DND-41 (cell line): ENCODE measurements around the gene CASQ2.

Experiments used
- ATAC-seq: fragments of 200-7000 bp; cut with Tn5 transposase; 3 replicates; pipeline ENCODE4 v1.9.1; 2021; ENCODE audit warnings: low read depth; ENCODE audit not compliant: insufficient read depth
- DNase-seq: peaks from one replicate; pipeline ENCODE4 v3.0.0-alpha.2; 2020
- H2AFZ ChIP-seq: 2 replicates; pipeline ENCODE4 v1.6.0; 2012; ENCODE audit warnings: low read depth, low read length
- H3K27ac ChIP-seq: 2 replicates; pipeline ENCODE4 v1.5.1; 2012; ENCODE audit warnings: low read length, inconsistent platforms
- H3K27me3 ChIP-seq: fragments of 200-600 bp; sonication (generic); 2 replicates; pipeline ENCODE4 v1.6.0; 2012; ENCODE audit warnings: low read length, mild to moderate bottlenecking, inconsistent platforms; ENCODE audit not compliant: insufficient read depth, poor library complexity
- H3K36me3 ChIP-seq: 2 replicates; pipeline ENCODE4 v1.5.1; 2012; ENCODE audit warnings: low read length, inconsistent platforms; ENCODE audit not compliant: insufficient read depth
- H3K4me1 ChIP-seq: 2 replicates; pipeline ENCODE4 v1.5.1; 2012; ENCODE audit warnings: mild to moderate bottlenecking, low read length; ENCODE audit not compliant: insufficient read depth
- H3K4me2 ChIP-seq: 2 replicates; pipeline ENCODE4 v1.6.0; 2012; ENCODE audit warnings: mild to moderate bottlenecking, moderate library complexity, low read length, inconsistent platforms; ENCODE audit not compliant: insufficient read depth
- H3K4me3 ChIP-seq, 2 experiments: fragments of 200-600 bp in 1 of 2; shearing (Covaris generic) in 1 of 2; 2 replicates each; pipeline ENCODE4 v1.5.1; 2012 to 2016; ENCODE audit warnings: inconsistent platforms in 2 of 2, low read length in 2 of 2, mild to moderate bottlenecking in 2 of 2, low read depth in 1 of 2, moderate library complexity in 1 of 2
- H3K79me2 ChIP-seq: 2 replicates; pipeline ENCODE4 v1.6.0; 2012; ENCODE audit warnings: low read length, inconsistent platforms; ENCODE audit not compliant: insufficient read depth
- H3K9ac ChIP-seq: 2 replicates; pipeline ENCODE4 v1.6.0; 2012; ENCODE audit warnings: low read depth, mild to moderate bottlenecking, inconsistent platforms, low read length, moderate library complexity
- H3K9me3 ChIP-seq: 2 replicates; pipeline ENCODE4 v1.5.1; 2012; ENCODE audit warnings: low read length, moderate library complexity, mild to moderate bottlenecking, inconsistent platforms; ENCODE audit not compliant: insufficient read depth, severe bottlenecking
- H4K20me1 ChIP-seq: 2 replicates; pipeline ENCODE4 v1.6.0; 2012; ENCODE audit warnings: low read length; ENCODE audit not compliant: insufficient read depth
- EZH2 ChIP-seq: IDR thresholded peaks from 3 replicates; pipeline ENCODE4 v1.6.1; 2012; ENCODE audit warnings: borderline replicate concordance, low read depth, mild to moderate bottlenecking, moderate library complexity, low read length, inconsistent platforms; ENCODE audit not compliant: severe bottlenecking
- TF ChIP-seq, protein P1 (sequence below): IDR thresholded peaks from 2 replicates; pipeline ENCODE4 v1.5.1; 2012; ENCODE audit warnings: borderline replicate concordance, low read length, moderate library complexity, mild to moderate bottlenecking; ENCODE audit not compliant: poor library complexity, severe bottlenecking; ENCODE audit errors: extremely low read depth

Gene CASQ2

DNA sequence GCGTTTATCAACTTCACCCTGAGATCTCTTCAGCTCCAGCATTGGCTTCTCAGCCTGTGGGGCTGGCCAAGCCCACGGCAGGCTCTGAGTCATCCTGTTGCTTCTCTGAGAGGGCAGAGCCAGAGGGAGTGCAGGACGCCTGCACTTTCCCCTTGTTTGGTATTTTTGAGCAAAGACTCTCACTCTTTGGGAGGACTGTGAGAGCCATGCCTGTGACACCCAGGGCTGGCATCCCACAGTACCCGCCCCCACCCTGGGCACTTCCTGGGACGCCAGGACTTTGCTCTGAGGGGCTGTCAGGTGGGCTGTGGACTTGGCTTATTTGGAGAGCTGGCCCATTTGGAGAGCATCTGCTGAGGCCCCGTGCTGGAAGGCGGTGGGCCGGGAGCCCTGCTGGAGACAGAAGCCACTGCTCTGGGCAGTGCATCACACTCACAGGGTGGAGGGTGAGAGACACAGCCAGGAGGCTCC lies 89.3 kb downstream of the CASQ2 start:
- no peak overlapping the region for H3K4me3 ChIP-seq
- no peak for DNase-seq
- 0 out of 2 replicates have a peak, but pooled peaks cover 7% of the 10 kb centered on the region for H4K20me1 ChIP-seq
- H3K4me2 ChIP-seq: no peak overlapping the region
- no peak for TF ChIP-seq EZH2
- TF ChIP-seq, protein P1, sequence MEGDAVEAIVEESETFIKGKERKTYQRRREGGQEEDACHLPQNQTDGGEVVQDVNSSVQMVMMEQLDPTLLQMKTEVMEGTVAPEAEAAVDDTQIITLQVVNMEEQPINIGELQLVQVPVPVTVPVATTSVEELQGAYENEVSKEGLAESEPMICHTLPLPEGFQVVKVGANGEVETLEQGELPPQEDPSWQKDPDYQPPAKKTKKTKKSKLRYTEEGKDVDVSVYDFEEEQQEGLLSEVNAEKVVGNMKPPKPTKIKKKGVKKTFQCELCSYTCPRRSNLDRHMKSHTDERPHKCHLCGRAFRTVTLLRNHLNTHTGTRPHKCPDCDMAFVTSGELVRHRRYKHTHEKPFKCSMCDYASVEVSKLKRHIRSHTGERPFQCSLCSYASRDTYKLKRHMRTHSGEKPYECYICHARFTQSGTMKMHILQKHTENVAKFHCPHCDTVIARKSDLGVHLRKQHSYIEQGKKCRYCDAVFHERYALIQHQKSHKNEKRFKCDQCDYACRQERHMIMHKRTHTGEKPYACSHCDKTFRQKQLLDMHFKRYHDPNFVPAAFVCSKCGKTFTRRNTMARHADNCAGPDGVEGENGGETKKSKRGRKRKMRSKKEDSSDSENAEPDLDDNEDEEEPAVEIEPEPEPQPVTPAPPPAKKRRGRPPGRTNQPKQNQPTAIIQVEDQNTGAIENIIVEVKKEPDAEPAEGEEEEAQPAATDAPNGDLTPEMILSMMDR: no peak
- no peaks in the 10 kb centered on the region for H3K27me3 ChIP-seq
- no peaks in the 10 kb centered on the region for H3K9me3 ChIP-seq
- H3K36me3 ChIP-seq: peaks cover 30% of the 10 kb centered on the region
- no peak overlapping the region for H3K27ac ChIP-seq
- H3K9ac ChIP-seq: no peak overlapping the region
- no peak overlapping the region for H2AFZ ChIP-seq
- H3K79me2 ChIP-seq: peaks cover 17% of the 10 kb centered on the region
- no peaks in the 10 kb centered on the region for H3K4me1 ChIP-seq
- peak; percentile 31; the same call in 2 of the 3 replicates for ATAC-seq

DNA sequence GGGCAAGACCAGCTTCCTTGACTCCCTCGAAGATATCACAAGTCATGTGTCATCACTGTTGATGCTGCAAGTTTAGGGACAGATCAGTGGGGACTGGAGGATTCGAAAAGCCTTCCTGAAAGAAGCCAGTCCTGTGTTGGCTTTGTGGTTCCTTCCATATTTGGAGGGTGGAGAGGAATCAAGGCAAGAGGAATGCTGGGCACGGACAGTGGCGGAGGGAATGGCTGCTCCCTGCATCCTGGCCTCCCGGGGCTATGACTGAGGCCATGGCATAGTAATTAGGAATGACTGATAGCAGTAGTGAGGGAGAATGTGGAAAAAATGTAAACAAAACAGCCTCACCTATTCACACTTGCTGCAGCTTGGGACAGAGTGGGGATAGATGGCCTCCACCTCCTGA lies 90.4 kb downstream of the CASQ2 start:
- Histone ChIP-seq H3K4me1 (no peaks in the 10 kb centered on the region), H3K4me3 (no peak overlapping the region), H3K9me3 (no peaks in the 10 kb centered on the region), H4K20me1 (0 out of 2 replicates have a peak, but pooled peaks cover 7% of the 10 kb centered on the region), H3K4me2 (no peak overlapping the region), H3K36me3 (peaks cover 24% of the 10 kb centered on the region), H2AFZ (no peak overlapping the region), H3K27ac (no peak overlapping the region; the same call in 1 of the 2 replicates), H3K79me2 (peaks cover 20% of the 10 kb centered on the region), H3K27me3 (no peaks in the 10 kb centered on the region), H3K9ac (no peak overlapping the region)
- ATAC-seq: no peak
- DNase-seq: no peak
- TF ChIP-seq, protein P1: no peak
- no peak for TF ChIP-seq EZH2

DNA sequence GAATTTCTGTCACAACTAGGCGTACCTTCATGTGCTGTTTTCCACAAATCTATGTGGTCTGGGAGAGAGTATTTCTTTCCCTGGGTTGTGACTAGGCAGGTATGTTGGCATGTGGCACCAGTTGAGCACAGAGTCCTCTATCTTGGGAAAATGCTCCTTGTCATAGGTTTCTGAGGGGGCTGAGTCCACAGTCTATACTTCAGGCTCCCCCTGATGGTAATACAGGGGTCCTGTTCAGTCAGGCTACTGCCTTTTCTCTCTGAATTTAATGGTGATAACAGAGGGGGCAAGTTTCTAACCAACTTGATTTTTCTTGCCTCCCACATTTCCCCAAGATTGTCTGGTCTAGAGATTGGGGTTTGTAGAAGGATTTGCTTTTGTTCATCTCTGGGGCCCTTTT lies 90.9 kb downstream of the CASQ2 start:
- no peak overlapping the region for H3K4me3 ChIP-seq
- DNase-seq (no peak), ATAC-seq (peak; percentile 56; the same call in 2 of the 3 replicates)

More for the DNA sequence above, 90.9 kb downstream of the CASQ2 start:
- H3K4me2 ChIP-seq: no peak overlapping the region
- no peaks in the 10 kb centered on the region for H3K9me3 ChIP-seq
- no peak overlapping the region for H3K27ac ChIP-seq
- 0 out of 2 replicates have a peak, but pooled peaks cover 7% of the 10 kb centered on the region for H4K20me1 ChIP-seq
- no peaks in the 10 kb centered on the region for H3K27me3 ChIP-seq
- no peak overlapping the region for H2AFZ ChIP-seq
- H3K4me1 ChIP-seq: no peaks in the 10 kb centered on the region
- peaks cover 25% of the 10 kb centered on the region for H3K79me2 ChIP-seq
- H3K9ac ChIP-seq: no peak overlapping the region
- H3K36me3 ChIP-seq: peaks cover 23% of the 10 kb centered on the region
- no peak for TF ChIP-seq EZH2
- TF ChIP-seq, protein P1: peak; percentile 37
